ENCODE data around the gene EPHB2.
"Not testable (repeated sequence)": the region's sequence is repeated elsewhere in the genome, so short reads cannot be mapped to it uniquely, and the experiment has no call there.

Gene EPHB2

GRCh38 chr1:22941257-22941656 lies 230.6 kb downstream of the EPHB2 start:
- DNase-seq = no peak
- Mint-ChIP-seq H3K4me1 (no peaks in the 10 kb centered on the region), H3K27ac (no peak overlapping the region), H3K36me3 (ENCODE audit: low read depth) (peaks cover 7% of the 10 kb centered on the region), H3K9me3 (peaks cover 32% of the 10 kb centered on the region), H3K27me3 (ENCODE audit: low read depth, poor library complexity) (peaks cover 7% of the 10 kb centered on the region), H3K4me3 (no peak overlapping the region)
- no peak for TF ChIP-seq CTCF (IDR thresholded peaks at IDR 0.05)

GRCh38 chr1:22944346-22945055 lies 233.9 kb downstream of the EPHB2 start:
- Mint-ChIP-seq H3K27ac (no peak overlapping the region), H3K4me3 (no peak overlapping the region), H3K36me3 (ENCODE audit: low read depth) (peaks cover 7% of the 10 kb centered on the region), H3K9me3 (peaks cover 24% of the 10 kb centered on the region), H3K27me3 (ENCODE audit: low read depth, poor library complexity) (peaks cover 7% of the 10 kb centered on the region), H3K4me1 (no peaks in the 10 kb centered on the region)
- DNase-seq = no peak
- no peak for TF ChIP-seq CTCF (IDR thresholded peaks at IDR 0.05)

GRCh38 chr1:22945171-22945570 lies 234.5 kb downstream of the EPHB2 start:
- not testable (repeated sequence) for H3K27me3 Mint-ChIP-seq (ENCODE audit: low read depth, poor library complexity); H3K4me3 Mint-ChIP-seq; DNase-seq; H3K27ac Mint-ChIP-seq; H3K4me1 Mint-ChIP-seq; H3K36me3 Mint-ChIP-seq (ENCODE audit: low read depth)
- H3K9me3 Mint-ChIP-seq = peaks cover 17% of the 10 kb centered on the region

GRCh38 chr1:22949822-22950331 lies 239.2 kb downstream of the EPHB2 start:
- DNase-seq = no peak
- Mint-ChIP-seq H3K4me1 (no peaks in the 10 kb centered on the region), H3K9me3 (peaks cover 4% of the 10 kb centered on the region), H3K27ac (no peak overlapping the region), H3K4me3 (no peak overlapping the region), H3K27me3 (ENCODE audit: low read depth, poor library complexity) (peaks cover 8% of the 10 kb centered on the region), H3K36me3 (ENCODE audit: low read depth) (no peaks in the 10 kb centered on the region)
- TF ChIP-seq CTCF (IDR thresholded peaks at IDR 0.05) = no peak

GRCh38 chr1:22951796-22952195 lies 241.2 kb downstream of the EPHB2 start:
- Mint-ChIP-seq H3K4me1 (no peaks in the 10 kb centered on the region), H3K36me3 (ENCODE audit: low read depth) (no peaks in the 10 kb centered on the region), H3K27ac (peak overlapping the region; percentile 11), H3K4me3 (no peak overlapping the region), H3K27me3 (ENCODE audit: low read depth, poor library complexity) (peaks cover 8% of the 10 kb centered on the region), H3K9me3 (peaks cover 4% of the 10 kb centered on the region)
- DNase-seq = no peak
- TF ChIP-seq CTCF (IDR thresholded peaks at IDR 0.05) = no peak

GRCh38 chr1:22952694-22953056 lies 242.0 kb downstream of the EPHB2 start:
- Mint-ChIP-seq H3K36me3 (ENCODE audit: low read depth) (no peaks in the 10 kb centered on the region), H3K4me1 (no peaks in the 10 kb centered on the region), H3K27me3 (ENCODE audit: low read depth, poor library complexity) (peaks cover 8% of the 10 kb centered on the region), H3K9me3 (peaks cover 4% of the 10 kb centered on the region), H3K4me3 (no peak overlapping the region), H3K27ac (no peak overlapping the region)
- TF ChIP-seq CTCF (IDR thresholded peaks at IDR 0.05) = no peak
- no peak for DNase-seq

Data from nephron progenitor cell (in vitro differentiated cells).